Measurements from ENCODE around the gene GALNT18. TPM values are rescaled to one million over a fixed set of nuclear protein-coding genes. Genes with fewer than 3 reads are reported as not detected.
"Not testable (repeated sequence)": the region's sequence is repeated elsewhere in the genome, so short reads cannot be mapped to it uniquely, and the experiment has no call there.

GALNT18 gene
- total RNA-seq, 1 donor from 2014 or later: 1.2 TPM

- intact Hi-C loops (cut with micrococcal nuclease): no loop called here
Measured at GRCh38 chr11:11356842-11357241, 265.0 kb downstream of the GALNT18 start.

- intact Hi-C loops (cut with micrococcal nuclease): not testable (repeated sequence)
Measured at GRCh38 chr11:11352878-11353277, 268.9 kb downstream of the GALNT18 start, which contains the start of gene CSNK2A3. TSS of gene CSNK2A3 (minus strand) at chr11:11353250. CDS start at chr11:11353119, 131 bp downstream.

- intact Hi-C loops (cut with micrococcal nuclease): not testable (repeated sequence)
Measured at GRCh38 chr11:11351851-11352250, 270.0 kb downstream of the GALNT18 start.

- intact Hi-C loops (cut with micrococcal nuclease): no loop called here
Measured at GRCh38 chr11:11351042-11351586, 270.7 kb downstream of the GALNT18 start.

GRCh38 chr11:11349870-11350337 is 271.9 kb downstream of the GALNT18 start:
- intact Hi-C loops (cut with micrococcal nuclease): no loop called here

- intact Hi-C loops (cut with micrococcal nuclease): no loop called here
Measured at GRCh38 chr11:11349106-11349825, 272.5 kb downstream of the GALNT18 start.

- intact Hi-C loops (cut with micrococcal nuclease): no loop called here
Measured at GRCh38 chr11:11348303-11348702, 273.5 kb downstream of the GALNT18 start.

- intact Hi-C loops (cut with micrococcal nuclease): no loop called here
Measured at GRCh38 chr11:11347592-11347991, 274.2 kb downstream of the GALNT18 start.

GRCh38 chr11:11346303-11346702 is 275.5 kb downstream of the GALNT18 start:
- intact Hi-C loops (cut with micrococcal nuclease): no loop called here

GRCh38 chr11:11345099-11345498 is 276.7 kb downstream of the GALNT18 start:
- intact Hi-C loops (cut with micrococcal nuclease): no loop called here

GRCh38 chr11:11344045-11344444 is 277.8 kb downstream of the GALNT18 start:
- intact Hi-C loops (cut with micrococcal nuclease): no loop called here

GRCh38 chr11:11338304-11338703 is 283.5 kb downstream of the GALNT18 start:
- intact Hi-C loops (cut with micrococcal nuclease): no loop called here

GRCh38 chr11:11336664-11337063 is 285.1 kb downstream of the GALNT18 start:
- intact Hi-C loops (cut with micrococcal nuclease): no loop called here

- intact Hi-C loops (cut with micrococcal nuclease): no loop called here
Measured at GRCh38 chr11:11335043-11335442, 286.8 kb downstream of the GALNT18 start.

GRCh38 chr11:11334607-11335006 is 287.2 kb downstream of the GALNT18 start:
- intact Hi-C loops (cut with micrococcal nuclease): no loop called here

- intact Hi-C loops (cut with micrococcal nuclease): no loop called here
Measured at GRCh38 chr11:11332141-11332710, 289.6 kb downstream of the GALNT18 start.

GRCh38 chr11:11329062-11329806 is 292.6 kb downstream of the GALNT18 start:
- intact Hi-C loops (cut with micrococcal nuclease): no loop called here

GRCh38 chr11:11324090-11324489 is 297.7 kb downstream of the GALNT18 start:
- intact Hi-C loops (cut with micrococcal nuclease): no loop called here

- intact Hi-C loops (cut with micrococcal nuclease): no loop called here
Measured at GRCh38 chr11:11322101-11322500, 299.7 kb downstream of the GALNT18 start.

- intact Hi-C loops (cut with micrococcal nuclease): no loop called here
Measured at GRCh38 chr11:11320825-11321224, 301.0 kb downstream of the GALNT18 start.

- intact Hi-C loops (cut with micrococcal nuclease): no loop called here
Measured at GRCh38 chr11:11318961-11319360, 302.8 kb downstream of the GALNT18 start.

GRCh38 chr11:11318461-11318860 is 303.3 kb downstream of the GALNT18 start:
- intact Hi-C loops (cut with micrococcal nuclease): no loop called here
